Measurements from ENCODE around the gene BOLL. TPM values are rescaled to one million over a fixed set of nuclear protein-coding genes. Genes with fewer than 3 reads are reported as not detected.
A peak's percentile ranks its signal among the peaks of the same experiment; 100 is the strongest.
"Not testable (repeated sequence)": the region's sequence is repeated elsewhere in the genome, so short reads cannot be mapped to it uniquely, and the experiment has no call there.

BOLL gene
- total RNA-seq, 1 donor from 2014 or later, result not detected

DNA sequence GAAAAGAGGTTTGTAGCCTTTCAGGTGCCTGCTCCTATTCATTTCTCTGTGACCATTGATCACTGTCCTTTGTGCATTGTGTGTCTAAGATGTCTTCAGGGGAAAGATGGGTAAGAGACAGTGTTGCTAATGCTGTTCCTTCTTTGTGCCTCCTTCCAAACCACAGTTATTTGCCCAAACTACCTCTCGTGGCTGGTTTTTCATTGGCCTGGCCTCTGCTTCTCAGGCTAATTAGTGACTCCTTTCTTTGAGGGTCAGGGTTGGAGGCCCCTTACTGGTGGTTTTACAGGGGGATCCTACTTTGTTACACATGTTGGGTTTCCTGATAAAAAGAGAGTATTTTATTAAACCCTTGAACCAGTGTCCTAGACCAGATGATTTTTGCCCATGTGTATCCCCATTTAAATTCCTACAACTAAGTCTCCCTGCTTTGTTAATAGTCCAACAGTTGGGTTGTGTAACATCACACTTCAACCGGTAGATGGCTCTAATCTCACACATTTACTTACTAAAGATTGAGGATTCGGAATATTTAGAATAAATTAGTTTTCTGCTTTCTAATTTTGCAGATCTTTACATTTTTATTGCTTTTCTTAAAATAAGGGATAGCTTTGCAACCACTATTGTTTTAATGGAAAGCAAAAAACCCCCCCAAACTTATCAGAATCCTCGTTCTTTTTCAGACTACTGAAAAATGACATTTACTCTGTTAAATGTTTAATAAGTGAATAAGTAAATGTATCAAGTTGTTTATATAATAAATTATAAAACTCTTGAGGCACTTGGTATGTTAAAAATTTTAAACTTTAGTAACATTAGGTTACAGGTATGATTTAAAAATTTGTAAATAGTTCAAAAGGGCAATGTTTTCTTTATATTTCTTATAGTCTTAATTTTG, 77.6 kb downstream of the BOLL start:
- FAIRE-seq (peak; percentile 19), DNase-seq (ENCODE audit: low spot score in 2 of 2) (peak; percentile 24 to 29)

DNA sequence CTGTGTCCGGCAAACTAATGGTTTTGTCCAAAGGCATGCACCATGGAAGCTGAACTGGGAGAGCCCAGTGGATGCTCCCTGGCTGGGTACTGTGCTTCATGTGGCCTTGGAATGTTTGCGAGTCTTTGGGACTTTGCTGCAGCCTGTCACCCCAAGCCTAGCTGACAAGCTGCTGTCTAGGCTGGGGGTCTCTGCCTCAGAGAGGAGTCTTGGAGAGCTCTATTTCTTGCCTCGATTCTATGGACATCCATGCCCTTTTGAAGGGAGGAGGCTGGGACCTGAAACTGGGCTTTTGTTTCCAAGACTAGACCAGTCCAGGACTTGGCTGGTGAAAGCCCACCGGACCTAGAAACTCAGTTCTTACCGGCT, 78.3 kb downstream of the BOLL start:
- FAIRE-seq (no peak), DNase-seq (ENCODE audit: low spot score in 2 of 2) (no peak)

DNA sequence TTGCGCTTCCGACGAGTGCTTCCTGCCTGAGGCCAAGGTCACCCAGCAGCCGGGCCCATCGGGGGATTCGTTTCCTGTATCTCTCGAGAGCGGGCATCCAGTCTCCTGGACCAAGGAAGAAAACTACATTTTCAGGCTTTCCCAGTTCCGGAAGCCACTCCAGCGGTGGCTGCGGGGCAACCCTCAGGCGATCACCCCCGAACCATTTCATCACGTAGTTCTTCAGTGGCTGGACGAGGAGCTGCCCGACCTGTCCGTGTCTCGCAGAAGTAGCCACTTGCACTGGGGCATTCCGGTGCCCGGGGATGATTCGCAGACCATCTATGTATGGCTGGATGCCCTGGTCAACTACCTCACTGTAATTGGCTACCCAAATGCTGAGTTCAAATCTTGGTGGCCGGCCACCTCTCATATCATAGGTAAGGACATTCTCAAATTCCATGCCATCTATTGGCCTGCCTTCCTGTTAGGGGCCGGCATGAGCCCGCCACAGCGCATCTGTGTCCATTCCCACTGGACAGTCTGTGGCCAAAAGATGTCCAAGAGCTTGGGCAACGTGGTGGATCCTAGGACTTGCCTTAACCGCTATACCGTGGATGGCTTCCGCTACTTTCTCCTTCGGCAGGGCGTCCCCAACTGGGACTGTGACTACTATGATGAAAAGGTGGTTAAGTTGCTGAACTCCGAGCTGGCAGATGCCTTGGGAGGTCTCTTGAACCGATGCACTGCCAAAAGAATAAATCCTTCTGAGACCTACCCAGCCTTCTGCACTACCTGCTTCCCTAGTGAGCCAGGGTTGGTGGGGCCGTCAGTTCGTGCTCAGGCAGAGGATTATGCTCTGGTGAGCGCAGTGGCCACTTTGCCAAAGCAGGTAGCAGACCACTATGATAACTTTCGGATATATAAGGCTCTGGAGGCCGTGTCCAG, 78.9 kb downstream of the BOLL start:
- no peak for DNase-seq (ENCODE audit: low spot score in 2 of 2)
- FAIRE-seq, result no peak

DNA sequence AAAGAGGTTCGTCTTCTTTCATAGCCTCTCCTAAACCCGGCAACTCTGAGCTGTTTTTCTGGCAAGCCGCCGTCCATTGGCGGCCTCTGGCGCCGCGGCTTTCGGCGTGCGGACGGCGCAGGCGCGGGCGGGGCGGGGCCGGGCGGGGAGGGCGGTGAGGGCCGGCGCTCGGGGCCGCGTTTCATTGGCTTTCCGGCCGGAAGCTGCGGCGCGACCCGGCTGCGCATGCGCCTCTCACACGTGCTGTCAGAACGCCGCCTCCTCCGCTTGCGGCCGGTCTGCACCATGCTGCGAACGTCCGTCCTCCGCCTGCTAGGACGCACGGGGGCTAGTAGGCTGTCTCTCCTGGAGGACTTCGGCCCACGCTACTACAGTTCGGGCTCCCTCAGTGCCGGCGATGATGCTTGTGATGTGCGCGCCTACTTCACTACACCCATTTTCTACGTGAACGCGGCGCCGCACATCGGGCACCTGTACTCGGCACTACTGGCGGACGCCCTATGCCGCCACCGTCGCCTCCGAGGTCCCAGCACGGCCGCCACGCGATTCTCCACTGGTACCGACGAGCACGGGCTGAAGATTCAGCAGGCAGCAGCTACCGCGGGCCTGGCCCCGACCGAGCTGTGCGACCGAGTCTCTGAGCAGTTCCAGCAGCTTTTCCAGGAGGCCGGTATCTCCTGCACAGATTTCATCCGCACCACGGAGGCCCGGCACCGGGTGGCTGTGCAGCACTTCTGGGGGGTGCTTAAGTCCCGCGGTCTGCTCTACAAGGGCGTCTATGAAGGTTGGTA, 79.8 kb downstream of the BOLL start, which contains the start of gene MARS2:
Gene MARS2 (plus strand): TSS at position 249 of the 791 bp plus-strand sequence. CDS start 37 bp downstream, at position 286.
- DNase-seq (ENCODE audit: low spot score in 2 of 2) (peak; percentile 88 to 94), FAIRE-seq (no peak)

DNA sequence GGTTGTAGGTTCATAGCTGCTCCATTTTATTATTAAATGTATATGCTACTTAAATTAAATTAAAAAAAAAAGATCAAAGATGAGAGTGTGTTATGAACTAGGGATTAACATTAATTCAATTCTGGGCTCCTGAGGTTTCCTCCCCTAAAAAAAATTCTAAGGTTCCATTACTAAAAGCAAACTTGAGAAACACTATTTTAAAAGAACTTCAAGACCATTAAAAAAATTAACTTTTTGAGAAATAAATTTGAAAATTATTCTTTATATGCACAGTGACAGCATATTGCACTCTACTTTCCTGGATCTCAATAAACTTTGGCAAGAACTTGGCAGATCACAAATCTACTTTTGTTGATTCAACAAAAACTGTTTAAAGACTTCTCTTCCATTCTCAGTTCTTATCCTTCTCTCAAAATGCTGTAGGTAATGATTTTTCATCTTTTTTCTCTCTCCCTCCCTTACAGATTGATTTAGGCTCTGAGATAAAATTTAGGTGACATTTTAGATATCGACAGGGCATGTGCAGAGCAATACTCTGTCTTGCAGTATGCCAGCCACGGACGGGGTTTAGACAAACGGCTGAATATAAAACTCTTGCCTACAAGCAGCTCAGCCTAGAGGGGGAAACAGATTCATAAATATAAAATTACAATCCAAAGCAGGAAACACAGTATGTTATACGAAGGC, 80.5 kb downstream of the BOLL start:
- FAIRE-seq (no peak), DNase-seq (ENCODE audit: low spot score in 2 of 2) (no peak)

DNA sequence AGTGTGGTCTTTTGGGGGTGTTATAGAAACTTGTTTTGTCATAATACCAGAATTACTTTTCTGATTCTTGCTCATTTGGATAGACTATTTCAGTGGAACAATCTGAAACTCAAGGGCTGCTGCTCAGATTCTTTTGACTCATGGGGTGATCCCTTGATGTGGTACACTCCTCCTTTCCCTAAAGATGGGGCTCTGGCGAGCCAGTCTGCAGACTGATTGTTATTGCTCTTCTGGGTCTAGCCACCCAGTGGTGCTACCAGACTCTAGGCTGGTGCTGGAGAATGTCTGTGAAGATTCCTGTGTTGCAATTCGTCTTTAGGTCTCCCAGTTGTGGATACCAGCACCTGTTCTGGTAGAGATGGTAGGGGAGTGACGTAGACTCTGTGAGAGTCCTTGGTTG, 84.2 kb downstream of the BOLL start:
- no peak for DNase-seq (ENCODE audit: low spot score in 2 of 2)
- no peak for FAIRE-seq

DNA sequence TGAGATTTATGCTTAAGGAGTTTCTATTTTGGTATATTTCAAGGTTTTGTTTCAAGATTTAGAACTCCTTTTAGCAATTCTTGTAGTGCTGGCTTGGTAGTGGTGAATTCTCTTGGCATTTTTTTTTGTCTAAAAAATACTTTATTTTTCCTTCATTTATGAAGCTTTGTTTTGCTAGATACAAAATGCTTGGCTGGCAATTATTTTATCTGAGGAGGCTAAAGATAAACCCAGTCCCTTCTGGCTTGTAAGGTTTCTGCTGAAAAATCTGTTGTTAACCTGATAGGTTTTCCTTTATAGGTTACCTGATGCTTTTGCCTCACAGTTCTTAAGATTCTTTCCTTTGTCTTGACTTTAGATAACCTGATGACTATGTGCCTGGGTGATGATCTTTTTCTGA, 85.4 kb downstream of the BOLL start:
- not testable (repeated sequence) for FAIRE-seq; DNase-seq (ENCODE audit: low spot score in 2 of 2)

DNA sequence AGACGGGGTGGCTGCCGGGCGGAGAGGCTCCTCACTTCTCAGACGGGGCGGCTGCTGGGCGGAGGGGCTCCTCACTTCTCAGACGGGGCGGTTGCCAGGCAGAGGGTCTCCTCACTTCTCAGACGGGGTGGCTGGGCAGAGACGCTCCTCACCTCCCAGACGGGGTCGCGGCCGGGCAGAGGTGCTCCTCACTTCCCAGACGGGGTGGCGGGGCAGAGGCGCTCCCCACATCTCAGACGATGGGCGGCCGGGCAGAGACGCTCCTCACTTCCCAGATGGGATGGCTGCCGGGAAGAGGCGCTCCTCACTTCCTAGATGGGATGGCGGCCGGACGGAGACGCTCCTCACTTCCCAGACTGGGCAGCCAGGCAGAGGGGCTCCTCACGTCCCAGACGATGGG, 88.5 kb downstream of the BOLL start:
- not testable (repeated sequence) for DNase-seq (ENCODE audit: low spot score in 2 of 2); FAIRE-seq

DNA sequence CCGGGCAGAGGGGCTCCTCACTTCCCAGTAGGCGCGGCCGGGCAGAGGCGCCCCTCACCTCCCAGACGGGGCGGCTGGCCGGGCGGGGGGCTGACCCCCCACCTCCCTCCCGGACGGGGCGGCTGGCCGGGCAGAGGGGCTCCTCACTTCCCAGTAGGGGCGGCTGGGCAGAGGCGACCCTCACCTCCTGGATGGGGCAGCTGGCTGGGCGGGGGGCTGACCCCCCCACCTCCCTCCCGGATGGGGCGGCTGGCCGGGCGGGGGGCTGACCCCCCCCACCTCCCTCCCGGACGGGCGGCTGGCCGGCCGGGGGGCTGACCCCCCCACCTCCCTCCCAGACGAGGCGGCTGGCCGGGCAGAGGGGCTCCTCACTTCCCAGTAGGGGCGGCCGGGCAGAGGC, 89.1 kb downstream of the BOLL start:
- not testable (repeated sequence) for DNase-seq (ENCODE audit: low spot score in 2 of 2); FAIRE-seq

DNA sequence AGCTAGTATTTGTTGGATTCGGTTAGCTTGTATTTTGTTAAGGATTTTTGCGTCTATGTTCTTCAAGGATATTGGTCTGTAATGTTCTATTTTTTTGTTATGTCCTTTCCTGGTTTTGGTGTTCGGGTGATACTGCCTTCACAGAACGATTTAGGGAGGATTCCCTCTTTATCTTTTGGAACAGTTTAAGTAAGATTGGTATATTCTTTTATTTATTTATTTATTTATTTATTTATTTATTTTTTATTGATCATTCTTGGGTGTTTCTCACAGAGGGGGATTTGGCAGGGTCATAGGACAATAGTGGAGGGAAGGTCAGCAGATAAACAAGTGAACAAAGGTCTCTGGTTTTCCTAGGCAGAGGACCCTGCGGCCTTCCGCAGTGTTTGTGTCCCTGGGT, 89.9 kb downstream of the BOLL start:
- not testable (repeated sequence) for DNase-seq (ENCODE audit: low spot score in 2 of 2); FAIRE-seq

DNA sequence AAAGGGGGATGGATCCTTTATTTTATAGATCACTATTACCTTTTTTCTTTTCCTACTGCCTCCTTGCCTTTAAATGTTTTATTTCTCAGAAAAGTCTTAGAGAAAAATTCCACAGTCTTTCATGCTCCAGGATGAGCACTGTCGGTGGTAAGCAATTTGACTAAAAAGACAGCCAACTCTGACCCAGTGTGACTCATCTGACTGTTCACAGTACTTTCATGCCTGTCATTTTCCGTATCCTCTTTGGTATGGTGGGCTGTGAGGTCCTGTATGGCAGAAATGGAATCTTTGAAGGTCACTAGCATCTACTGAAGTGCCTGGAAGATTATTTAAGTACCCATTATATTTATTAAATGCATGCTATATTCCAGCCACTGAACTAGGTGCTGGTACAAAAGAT, 107.6 kb downstream of the BOLL start:
- FAIRE-seq, result no peak
- DNase-seq (ENCODE audit: low spot score in 2 of 2), result no peak

DNA sequence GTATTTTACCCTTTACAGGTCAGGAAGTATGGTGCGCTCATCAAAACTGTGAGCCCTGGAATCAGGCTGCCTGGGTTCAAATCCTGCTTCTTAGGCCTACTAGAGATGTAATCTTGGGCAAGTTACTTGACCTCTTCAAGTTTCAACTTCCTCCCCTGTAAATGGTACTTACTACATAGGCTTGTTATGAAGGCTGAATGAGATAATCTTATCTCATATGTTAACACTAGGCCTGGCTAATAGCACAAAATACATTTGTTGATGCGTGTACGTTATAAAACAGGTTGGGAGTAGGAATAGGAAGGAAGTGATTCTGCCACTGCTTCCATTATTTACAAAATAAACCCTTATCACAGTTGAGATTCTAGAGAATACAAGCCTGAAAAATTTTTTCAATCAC, 108.1 kb downstream of the BOLL start:
- FAIRE-seq (no peak), DNase-seq (ENCODE audit: low spot score in 2 of 2) (no peak)

Other genes with a start within 250 kb of the BOLL start
- gene RFTN2, start 109.7 kb downstream of the BOLL start, total RNA-seq, result 22.8 TPM
- gene MARS2, start 80.0 kb downstream of the BOLL start, total RNA-seq, result 9.8 TPM
- gene PLCL1, start 19.3 kb upstream of the BOLL start, total RNA-seq, result 32.6 TPM

Data from frontal cortex (tissue), 4 donors.